Chondrocyte (in vitro differentiated cells): ENCODE data around the gene CLIC4. TPM values are rescaled to one million over a fixed set of nuclear protein-coding genes. Genes with fewer than 3 reads are reported as not detected.
"Not testable (repeated sequence)": the region's sequence is repeated elsewhere in the genome, so short reads cannot be mapped to it uniquely, and the experiment has no call there.

Source experiments
- DNase-seq: peaks from one replicate; pipeline ENCODE4 v3.0.0; 2021; ENCODE audit warnings: mixed read lengths, low spot score
- H3K27ac Mint-ChIP-seq: one replicate; pipeline ENCODE4 v1.8.0; 2021; ENCODE audit warnings: mild to moderate bottlenecking, moderate library complexity, mixed read lengths; ENCODE audit not compliant: unreplicated experiment
- H3K27me3 Mint-ChIP-seq: 2 replicates; pipeline ENCODE4 v1.8.0; 2021; ENCODE audit warnings: low read depth, mixed read lengths
- H3K36me3 Mint-ChIP-seq: 2 replicates; pipeline ENCODE4 v1.8.0; 2021; ENCODE audit warnings: low read depth, mixed read lengths
- H3K4me1 Mint-ChIP-seq: 2 replicates; pipeline ENCODE4 v1.8.0; 2021; ENCODE audit warnings: low read depth, mild to moderate bottlenecking, mixed read lengths
- H3K4me3 Mint-ChIP-seq: one replicate; pipeline ENCODE4 v1.8.0; 2021; ENCODE audit warnings: mild to moderate bottlenecking, moderate library complexity, mixed read lengths; ENCODE audit not compliant: unreplicated experiment
- H3K9me3 Mint-ChIP-seq: 2 replicates; pipeline ENCODE4 v1.8.0; 2021; ENCODE audit warnings: low read depth, mixed read lengths
- total RNA-seq: library from RNA; stranded (reverse); gene quantifications from 3 replicates; pipeline ENCODE4 v1.2.1, GENCODE V29; 2021
- TF ChIP-seq, protein P1 (sequence below): fragments of 200-600 bp; sonication (generic); IDR thresholded peaks from 2 replicates; pipeline ENCODE4 v1.5.0; 2021; ENCODE audit warnings: antibody characterized with exemption, mild to moderate bottlenecking, moderate library complexity

The CLIC4 gene
- total RNA-seq, 1 donor from 2014 or later, result 411 TPM

DNA sequence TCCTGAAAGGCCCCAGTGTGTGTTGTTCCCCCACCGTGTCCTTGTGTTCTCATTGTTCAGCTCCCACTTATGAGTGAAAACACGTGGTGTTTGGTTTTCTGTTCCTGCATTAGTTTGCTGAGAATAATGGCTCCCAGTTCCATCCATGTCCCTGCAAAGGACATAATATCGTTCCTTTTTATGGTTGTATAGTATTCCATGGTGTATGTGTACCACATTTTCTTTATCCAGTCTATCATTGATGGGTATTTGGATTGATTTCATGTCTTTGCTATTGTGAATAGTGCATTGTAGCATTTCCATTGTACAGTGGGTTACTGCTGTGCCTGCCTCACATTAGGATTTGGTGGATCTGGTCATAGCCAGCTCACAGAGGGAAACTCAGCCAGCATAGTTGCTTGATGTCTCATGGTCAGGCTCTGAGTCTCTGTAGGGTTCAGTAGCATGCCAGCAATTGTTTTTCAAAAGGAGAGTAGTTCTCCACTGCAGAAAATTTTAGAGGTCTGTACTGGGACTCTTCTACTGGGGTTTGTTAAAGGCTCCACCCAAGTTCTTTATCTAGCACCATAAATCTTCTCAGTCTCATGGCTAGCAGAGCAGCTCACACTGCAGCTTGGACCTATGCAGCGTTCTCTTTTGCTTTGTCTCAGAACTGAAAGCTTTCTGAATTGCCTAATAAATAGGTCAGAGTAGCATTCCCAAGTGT is 143.9 kb downstream of the CLIC4 start:
- Mint-ChIP-seq H3K36me3 (peaks cover 12% of the 10 kb centered on the region), H3K4me3 (no peak overlapping the region), H3K4me1 (no peaks in the 10 kb centered on the region), H3K27ac (no peak overlapping the region), H3K9me3 (peaks cover 19% of the 10 kb centered on the region), H3K27me3 (peaks cover 9% of the 10 kb centered on the region)
- TF ChIP-seq, protein P1, sequence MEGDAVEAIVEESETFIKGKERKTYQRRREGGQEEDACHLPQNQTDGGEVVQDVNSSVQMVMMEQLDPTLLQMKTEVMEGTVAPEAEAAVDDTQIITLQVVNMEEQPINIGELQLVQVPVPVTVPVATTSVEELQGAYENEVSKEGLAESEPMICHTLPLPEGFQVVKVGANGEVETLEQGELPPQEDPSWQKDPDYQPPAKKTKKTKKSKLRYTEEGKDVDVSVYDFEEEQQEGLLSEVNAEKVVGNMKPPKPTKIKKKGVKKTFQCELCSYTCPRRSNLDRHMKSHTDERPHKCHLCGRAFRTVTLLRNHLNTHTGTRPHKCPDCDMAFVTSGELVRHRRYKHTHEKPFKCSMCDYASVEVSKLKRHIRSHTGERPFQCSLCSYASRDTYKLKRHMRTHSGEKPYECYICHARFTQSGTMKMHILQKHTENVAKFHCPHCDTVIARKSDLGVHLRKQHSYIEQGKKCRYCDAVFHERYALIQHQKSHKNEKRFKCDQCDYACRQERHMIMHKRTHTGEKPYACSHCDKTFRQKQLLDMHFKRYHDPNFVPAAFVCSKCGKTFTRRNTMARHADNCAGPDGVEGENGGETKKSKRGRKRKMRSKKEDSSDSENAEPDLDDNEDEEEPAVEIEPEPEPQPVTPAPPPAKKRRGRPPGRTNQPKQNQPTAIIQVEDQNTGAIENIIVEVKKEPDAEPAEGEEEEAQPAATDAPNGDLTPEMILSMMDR, result no peak
- DNase-seq, result peak; percentile 1

GRCh38 chr1:24890887-24891286 is 145.6 kb downstream of the CLIC4 start:
- no peaks in the 10 kb centered on the region for H3K4me1 Mint-ChIP-seq
- H3K27me3 Mint-ChIP-seq, result no peaks in the 10 kb centered on the region
- peaks cover 11% of the 10 kb centered on the region for H3K9me3 Mint-ChIP-seq
- peak; percentile 2 for DNase-seq
- no peak overlapping the region for H3K27ac Mint-ChIP-seq
- H3K36me3 Mint-ChIP-seq, result peaks cover 4% of the 10 kb centered on the region
- TF ChIP-seq, protein P1, result no peak
- H3K4me3 Mint-ChIP-seq, result no peak overlapping the region

DNA sequence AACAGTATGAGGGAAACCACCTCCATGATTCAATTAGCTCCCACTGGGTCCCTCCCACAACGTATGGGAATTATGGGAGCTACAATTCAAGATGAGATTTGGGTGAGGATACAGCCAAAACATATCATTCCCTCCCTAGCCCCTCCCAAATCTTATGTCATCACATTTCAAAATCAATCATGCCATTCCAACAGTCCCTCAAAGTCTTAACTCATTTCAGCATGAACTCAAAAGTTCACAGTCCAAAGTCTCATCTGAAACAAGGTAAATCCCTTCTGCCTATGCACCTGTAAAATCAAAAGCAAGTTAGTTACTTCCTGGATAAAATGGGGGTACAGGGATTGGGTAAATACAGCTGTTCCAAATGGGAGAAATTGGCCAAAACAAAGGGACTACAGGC is 146.1 kb downstream of the CLIC4 start:
- not testable (repeated sequence) for H3K27me3 Mint-ChIP-seq, H3K27ac Mint-ChIP-seq, H3K4me1 Mint-ChIP-seq, H3K4me3 Mint-ChIP-seq, DNase-seq, H3K36me3 Mint-ChIP-seq
- peaks cover 11% of the 10 kb centered on the region for H3K9me3 Mint-ChIP-seq

- Mint-ChIP-seq H3K27ac (no peak overlapping the region), H3K4me1 (no peaks in the 10 kb centered on the region), H3K4me3 (no peak overlapping the region), H3K36me3 (peaks cover 4% of the 10 kb centered on the region), H3K9me3 (peaks cover 9% of the 10 kb centered on the region), H3K27me3 (no peaks in the 10 kb centered on the region)
- DNase-seq, result peak; percentile 11
- TF ChIP-seq, protein P1, result no peak
Observed at GRCh38 chr1:24892188-24893153, 147.2 kb downstream of the CLIC4 start.

GRCh38 chr1:24893431-24893830 is 148.2 kb downstream of the CLIC4 start:
- H3K36me3 Mint-ChIP-seq, result peaks cover 4% of the 10 kb centered on the region
- peaks cover 9% of the 10 kb centered on the region for H3K9me3 Mint-ChIP-seq
- H3K4me3 Mint-ChIP-seq, result no peak overlapping the region
- H3K27ac Mint-ChIP-seq, result no peak overlapping the region
- H3K4me1 Mint-ChIP-seq, result no peaks in the 10 kb centered on the region
- H3K27me3 Mint-ChIP-seq, result no peaks in the 10 kb centered on the region
- TF ChIP-seq, protein P1, result no peak
- peak; percentile 34 for DNase-seq

Other genes with a start within 250 kb of the CLIC4 start
- 14.5 to 16.2 TPM (median 15.2 TPM) in 3 replicates for gene RCAN3, start 242.6 kb upstream of the CLIC4 start, total RNA-seq
- not detected in 3 replicates for gene NCMAP, start 189.4 kb upstream of the CLIC4 start, total RNA-seq
- 93.0 to 120 TPM (median 93.2 TPM) in 3 replicates for gene SRRM1, start 102.1 kb upstream of the CLIC4 start, total RNA-seq
- 1.8 to 2.9 TPM in 2 of 3 replicates, not detected in the other for gene RUNX3, start 184.8 kb downstream of the CLIC4 start, total RNA-seq